GM18868 (cell line): ENCODE data around the gene LIM2.

ENCODE experiments used
- ATAC-seq: cut with Tn5 transposase; IDR thresholded peaks from one replicate; pipeline ENCODE4 v1.9.1; 2021; ENCODE audit warnings: mild to moderate bottlenecking, moderate library complexity; ENCODE audit not compliant: unreplicated experiment

Gene LIM2

DNA sequence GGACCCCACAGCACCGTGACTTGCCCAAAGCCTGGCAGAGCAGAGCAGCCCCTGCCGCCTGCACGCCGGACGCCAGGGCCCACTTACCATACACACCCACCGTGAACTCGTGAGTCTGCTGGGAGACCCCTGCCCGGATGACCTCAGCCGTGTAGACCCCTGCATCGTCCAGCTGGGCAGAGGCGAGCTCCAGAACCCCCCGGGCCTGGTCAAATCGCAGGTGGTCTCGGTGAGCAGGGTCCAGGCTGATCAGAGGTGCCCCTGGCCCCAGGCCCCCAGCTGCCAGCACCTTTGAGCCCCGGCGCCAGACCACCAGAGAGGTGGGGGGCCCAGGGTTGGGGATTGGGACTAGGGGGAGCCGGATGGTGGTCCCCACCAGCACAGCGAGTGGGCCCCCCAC is 46.7 kb downstream of the LIM2 start:
- no peak for ATAC-seq

- peak; percentile 61 for ATAC-seq
These were observed 47.8 kb downstream of the LIM2 start for GRCh38 chr19:51339687-51340656.

DNA sequence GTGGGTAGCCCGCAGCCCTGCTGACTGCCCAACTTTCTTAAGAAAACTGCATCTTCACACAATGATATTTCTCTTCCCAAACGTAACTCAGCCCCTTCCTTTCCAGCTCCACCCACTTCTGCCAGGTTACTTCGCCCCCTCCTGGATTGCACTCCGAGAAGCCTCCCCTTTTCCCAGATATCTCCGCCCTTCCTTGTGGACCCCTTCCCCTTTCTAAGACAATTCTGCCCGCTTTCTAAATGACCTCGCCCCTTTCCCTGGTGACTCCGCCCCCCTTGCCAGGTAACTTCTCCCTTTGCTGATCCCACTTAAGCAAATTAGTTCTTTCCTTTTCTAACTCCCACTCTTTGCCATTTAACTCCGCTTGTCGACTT is 48.5 kb downstream of the LIM2 start:
- ATAC-seq, result no peak

DNA sequence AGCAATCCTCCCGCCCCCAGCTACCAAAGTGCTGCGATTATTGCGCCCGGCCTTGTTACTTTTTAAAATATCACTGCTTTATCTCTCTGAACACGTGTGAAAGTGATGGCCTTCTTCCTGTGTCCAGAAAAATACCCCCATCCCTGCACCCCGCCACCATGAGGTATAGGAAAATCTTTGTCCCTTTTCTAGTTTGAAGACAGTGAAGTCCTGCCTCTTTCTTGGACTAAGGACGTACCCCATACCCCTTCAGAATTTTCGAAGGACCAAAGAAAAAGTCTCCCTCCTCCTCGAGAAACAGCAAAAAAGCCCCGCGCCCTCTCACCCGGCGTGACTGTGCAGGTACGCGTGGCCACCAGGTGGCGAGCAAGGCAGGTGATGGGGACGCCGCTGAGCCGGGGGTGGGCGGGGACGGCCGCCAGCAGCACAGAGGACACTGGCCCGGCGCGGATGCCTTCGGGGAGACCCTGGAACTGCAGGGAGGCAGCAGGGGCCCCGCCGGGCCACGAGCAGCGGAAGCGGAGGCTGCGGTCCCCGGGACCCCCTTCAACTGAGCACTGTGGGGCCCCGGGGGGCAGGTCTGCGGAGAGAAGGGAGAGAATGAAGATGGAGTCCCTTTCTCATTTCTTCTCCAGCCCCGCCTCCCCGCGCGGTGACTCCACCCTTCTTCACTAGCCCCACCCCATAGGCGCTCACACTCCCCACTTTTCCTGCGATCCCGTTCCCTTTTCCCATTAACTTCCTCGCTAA is 49.0 kb downstream of the LIM2 start:
- peak; percentile 60 for ATAC-seq

- no peak for ATAC-seq
These were observed 49.8 kb downstream of the LIM2 start for GRCh38 chr19:51337861-51338562.

DNA sequence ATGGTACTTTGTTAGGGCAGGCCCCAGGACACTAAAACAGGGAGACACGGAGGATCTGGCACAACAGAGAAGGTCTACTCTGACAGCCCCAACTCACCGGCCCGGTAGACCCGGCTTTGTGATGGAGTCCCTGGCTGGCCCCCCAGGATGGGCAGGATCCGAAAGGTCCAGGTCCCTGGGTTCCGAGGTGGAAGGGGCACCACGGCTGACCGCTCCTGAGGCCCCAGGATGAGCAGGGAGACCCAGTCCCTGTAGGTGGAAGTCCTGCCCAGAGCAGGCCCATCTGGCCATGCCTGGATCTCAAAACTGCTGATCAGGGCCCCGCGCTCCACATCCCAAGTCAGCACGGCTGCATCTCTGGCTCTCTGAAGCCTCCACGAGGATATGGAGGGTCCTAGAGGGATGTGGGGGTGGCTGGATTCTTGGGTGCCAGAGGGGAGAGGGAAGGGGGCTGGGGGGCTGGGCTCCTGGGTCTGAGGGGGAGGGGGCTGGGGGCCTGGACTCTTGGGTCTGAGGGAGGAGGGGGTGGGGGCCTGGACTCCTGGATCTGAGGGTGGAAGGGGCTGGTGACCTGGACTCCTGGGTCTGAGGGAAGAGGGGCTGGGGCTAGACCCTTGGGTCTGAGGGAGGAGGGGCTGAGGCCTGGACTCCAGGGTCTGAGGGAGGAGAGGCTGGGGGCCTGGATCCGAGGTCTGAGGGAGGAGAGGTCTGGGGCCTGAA is 50.5 kb downstream of the LIM2 start:
- no peak for ATAC-seq

DNA sequence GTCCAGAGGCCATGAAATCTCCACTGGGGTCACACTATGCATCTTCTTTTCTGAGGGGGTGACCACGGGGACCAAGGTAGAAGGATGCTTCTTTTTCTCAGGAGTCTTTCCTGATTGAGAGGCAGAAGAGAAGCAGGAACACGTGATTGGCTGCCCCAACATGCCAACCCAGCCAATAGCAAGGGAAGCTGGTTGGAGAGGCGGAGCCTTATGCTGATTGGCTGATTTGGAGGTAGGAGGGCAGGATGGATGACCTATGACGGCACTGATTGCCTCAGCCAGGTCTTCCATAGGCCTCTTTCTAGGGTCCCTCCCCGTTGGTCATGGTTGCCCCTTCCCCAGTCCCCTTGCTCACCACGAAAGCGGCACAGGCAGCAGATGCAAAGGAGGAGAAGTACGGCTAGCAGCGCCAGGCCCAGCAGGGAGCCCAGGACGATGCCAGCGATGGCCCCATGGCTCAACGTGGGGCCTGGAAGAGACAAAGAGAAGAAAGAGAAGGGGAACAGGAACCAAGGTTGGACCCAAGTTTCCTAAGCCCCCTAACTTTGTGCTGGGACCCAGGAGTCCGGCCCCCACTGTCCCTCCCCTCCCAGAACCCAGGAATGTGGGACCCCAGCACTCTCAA is 53.8 kb downstream of the LIM2 start:
- no peak for ATAC-seq

GRCh38 chr19:51331716-51332115 is 56.1 kb downstream of the LIM2 start:
- no peak for ATAC-seq

DNA sequence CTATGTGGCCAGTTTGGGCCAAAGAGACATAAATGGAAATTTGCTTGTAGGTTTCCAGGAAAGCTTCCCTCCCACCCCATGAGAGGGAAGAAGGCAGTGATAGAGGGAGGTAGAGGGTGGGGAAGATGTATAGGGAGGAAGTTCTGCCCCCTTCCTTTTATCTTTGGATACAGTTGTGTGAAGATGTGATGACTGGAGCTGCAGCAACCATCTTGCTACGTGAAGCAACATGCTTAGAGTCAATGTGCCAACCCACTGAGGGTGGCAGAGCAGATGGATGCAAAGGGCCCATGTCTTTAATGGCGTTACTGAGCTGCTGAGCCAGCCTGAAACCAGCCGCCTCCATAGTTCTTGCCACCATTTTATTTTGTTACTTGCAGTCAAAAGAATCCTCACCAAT is 56.6 kb downstream of the LIM2 start:
- no peak for ATAC-seq

DNA sequence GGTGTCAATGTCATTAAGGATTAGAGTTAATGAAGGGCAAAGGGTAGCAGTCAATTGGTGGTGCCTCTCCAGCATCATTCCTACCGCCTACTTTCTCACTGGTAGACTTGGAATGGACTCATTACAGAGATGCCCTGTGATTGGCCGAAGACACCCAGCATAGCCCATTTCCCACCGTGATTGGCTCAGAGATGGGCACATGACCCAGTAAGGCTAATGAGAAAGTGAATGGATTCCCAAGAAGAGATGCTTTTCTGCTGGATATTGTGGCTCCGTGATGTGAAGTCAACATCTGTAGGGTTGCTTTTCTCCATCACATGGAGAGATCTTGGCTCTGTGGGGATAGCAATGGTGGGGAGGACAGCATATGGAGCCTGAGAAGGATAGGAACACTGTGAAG is 57.4 kb downstream of the LIM2 start:
- no peak for ATAC-seq
